K562 treated with DMSO at 1 percent for 24 hours (cell line): ENCODE data around the gene TEX13A. TPM values are rescaled to one million over a fixed set of nuclear protein-coding genes. Genes with fewer than 3 reads are reported as not detected.

Experiments used
- total RNA-seq: library from RNA; unstranded; fragments of 300-600 nt; gene quantifications from 2 replicates; pipeline ENCODE4 v1.2.3, GENCODE V29; 2022; ENCODE audit warnings: low read depth; ENCODE audit not compliant: insufficient read depth

TEX13A gene, protein sequence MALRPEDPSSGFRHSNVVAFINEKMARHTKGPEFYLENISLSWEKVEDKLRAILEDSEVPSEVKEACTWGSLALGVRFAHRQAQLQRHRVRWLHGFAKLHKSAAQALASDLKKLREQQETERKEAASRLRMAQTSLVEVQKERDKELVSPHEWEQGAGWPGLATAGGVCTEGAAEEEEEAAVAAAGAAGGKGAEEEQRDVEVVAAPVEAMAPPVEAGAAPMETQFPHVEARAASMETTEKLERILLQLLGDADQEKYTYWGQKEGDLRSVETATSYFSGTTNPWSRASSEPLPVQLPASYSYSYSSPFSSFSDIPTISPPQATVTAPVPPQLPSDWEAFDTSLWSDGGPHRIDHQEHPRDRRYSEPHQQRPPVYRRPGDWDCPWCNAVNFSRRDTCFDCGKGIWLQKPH
- total RNA-seq: 0.29 TPM in 1 of 2 replicates, not detected in the other

DNA sequence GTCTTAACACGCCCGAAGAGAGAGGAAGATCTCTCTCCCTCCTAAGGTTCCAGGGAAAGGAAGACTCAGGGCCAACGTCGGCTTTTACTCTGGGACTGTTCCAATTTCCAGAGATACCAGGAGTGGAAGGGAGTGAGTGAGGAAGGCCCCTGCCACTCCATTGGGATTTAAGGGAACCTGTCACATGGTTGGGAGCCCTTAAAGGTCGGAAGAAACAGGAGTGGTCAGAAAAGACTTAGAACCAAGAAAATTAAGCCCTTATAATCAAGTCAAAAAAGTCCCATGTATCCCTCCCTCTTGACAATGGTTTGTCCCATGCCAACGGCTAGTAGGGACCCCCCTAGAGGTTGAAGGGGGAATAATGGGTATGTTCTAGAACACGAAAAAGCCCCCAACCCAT lies at the start of gene TEX13A:
Gene TEX13A, minus strand, starts transcription at position 59 of the 400 bp plus-strand sequence. CDS start 297 bp downstream, outside the sequence.

